ENCODE data around the gene RASA3.
A peak's percentile ranks its signal among the peaks of the same experiment; 100 is the strongest.

RASA3 gene

DNA sequence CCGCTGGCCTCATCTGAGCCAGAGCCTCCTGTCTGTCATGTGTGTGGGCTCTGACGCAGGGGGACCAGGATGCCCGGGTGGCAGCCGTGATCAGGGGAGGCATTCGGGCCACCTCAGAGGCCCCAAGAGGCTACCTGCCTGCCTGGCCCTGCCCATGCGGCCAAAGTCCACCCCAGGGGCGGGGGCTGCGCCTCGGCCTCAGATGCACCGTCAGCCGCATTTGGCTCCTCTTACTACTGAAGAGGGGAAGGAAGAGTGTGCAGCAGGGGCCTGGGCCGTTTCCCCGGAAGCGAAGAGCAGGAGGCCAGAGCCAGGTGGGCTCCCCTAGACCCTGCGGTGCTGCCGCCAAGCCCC lies 192.5 kb downstream of the RASA3 start:
- DNase-seq = no peak

DNA sequence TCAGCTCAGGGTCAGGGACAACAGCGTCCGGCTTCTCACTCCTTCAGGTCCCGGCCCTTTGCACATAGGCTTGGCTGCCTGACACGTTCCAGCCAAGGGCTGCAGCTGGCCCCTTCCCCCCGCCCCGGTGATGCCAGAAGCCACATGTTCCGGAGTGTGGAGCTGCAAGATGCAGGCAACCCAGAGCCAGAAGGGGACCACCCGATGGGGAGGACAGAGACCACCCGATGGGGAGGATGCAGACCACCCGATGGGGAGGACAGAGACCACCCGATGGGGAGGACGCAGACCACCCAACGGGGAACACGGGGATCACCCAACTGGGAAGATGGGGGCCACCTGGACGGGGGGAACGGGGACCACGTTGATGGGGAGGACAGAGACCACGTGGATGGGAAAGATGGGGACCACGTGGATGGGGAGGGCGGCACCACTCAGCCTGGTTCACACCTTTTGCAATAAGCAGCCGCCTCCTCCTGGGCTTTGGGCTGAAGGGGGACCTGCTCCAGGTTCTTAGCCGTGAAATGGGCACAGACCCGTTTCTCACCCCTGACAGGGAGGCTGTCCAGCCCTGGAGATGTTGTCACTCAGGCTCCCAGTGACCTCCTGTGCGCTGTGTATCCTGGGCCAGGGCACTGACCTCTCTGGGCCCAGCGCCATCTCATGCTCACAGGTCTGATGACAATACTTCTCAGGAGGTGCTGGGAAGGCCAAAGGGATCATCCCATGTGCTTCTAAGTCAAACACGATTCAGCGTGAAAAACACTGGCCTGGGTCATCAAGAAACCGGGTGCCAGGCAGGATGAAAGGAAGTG lies 193.1 kb downstream of the RASA3 start:
- no peak for DNase-seq

DNA sequence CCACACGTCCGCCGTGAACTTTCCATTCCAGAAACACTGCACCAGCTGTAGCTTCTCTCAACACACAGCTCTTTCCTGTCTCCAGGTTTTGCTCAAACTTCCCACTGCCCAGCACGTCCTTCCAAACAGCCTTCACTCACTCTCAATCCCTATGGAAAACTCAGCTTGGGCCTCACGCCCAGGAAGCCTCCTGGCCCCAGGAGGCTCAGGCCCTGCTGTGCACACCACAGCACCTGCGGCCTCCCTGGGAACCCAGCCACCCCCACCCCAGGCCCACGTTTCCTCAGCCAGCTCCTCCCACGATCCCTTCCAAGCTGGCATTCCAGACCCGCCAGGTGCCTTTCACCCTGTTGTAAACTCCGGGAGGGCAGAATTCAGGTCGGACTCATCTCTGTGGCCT lies 193.7 kb downstream of the RASA3 start:
- peak; percentile 89 for DNase-seq

DNA sequence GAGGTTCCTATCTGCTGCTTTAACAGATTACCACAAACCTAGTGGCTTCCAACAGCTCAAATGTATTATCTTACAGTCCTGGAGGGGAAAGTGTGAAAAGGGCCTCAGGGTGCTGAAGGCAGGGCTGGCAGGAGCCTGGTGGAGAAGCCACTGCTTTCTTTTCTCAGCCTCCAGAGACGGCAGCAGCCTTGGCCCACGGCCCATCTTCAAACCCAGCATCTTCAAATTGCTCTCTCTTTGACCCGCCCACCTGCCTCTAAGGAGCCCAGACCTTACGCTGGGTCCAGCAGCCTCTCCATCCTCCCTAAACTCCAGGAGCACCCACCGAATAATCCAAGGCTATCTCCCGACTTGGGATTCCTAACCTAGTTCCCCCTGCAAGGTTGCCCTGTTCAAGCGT lies 194.2 kb downstream of the RASA3 start:
- no peak for DNase-seq

DNA sequence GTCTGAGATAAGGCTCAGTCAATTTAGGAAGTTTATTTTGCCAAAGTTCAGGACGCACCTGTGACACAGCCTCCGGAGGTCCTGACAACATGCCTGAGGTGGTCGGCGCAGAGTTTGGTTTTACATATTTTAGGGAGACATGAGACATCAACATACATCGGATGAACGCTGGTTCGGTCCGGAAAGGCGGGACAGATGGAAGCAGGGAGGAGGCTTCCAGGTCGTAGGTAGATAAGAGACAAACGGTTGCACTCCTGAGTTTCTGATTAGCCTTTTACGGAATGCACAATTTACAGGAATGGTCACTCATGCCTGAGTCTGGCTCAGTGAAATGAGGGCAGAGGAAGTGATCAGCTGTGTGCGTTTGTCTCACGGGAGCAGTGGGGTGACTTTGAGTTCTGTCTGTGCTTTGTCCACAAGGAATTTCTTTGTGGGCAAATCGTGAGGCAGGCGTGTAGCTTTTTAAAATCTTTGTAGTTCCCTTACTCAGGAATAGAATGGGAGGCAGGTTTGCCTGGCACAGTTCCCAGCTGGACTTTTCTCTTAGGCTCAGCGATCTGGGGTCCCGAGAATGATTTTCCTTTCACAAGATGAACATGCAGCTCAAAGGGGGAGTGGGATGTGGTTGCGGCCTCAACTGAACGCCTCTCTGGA lies 194.8 kb downstream of the RASA3 start:
- DNase-seq = no peak

DNA sequence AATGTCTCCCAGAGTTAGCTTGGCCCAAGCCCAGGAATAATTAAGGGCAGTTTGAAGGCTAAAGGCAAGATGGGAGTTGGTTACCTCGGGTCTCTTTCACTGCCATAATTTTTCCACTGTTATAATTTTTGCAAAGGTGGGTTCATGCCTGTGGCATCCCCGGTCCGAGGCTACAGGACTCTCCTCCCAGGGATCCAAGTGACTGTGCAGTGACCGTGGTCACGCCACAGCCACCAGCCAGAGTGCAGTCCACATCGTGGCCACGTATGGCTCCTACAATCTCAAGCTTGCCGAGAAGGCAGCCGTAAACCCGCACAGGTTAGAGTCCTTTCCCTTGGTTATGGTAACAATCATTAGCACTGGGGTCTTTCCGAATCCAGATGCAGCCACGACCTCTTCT lies 195.3 kb downstream of the RASA3 start:
- DNase-seq = no peak

DNA sequence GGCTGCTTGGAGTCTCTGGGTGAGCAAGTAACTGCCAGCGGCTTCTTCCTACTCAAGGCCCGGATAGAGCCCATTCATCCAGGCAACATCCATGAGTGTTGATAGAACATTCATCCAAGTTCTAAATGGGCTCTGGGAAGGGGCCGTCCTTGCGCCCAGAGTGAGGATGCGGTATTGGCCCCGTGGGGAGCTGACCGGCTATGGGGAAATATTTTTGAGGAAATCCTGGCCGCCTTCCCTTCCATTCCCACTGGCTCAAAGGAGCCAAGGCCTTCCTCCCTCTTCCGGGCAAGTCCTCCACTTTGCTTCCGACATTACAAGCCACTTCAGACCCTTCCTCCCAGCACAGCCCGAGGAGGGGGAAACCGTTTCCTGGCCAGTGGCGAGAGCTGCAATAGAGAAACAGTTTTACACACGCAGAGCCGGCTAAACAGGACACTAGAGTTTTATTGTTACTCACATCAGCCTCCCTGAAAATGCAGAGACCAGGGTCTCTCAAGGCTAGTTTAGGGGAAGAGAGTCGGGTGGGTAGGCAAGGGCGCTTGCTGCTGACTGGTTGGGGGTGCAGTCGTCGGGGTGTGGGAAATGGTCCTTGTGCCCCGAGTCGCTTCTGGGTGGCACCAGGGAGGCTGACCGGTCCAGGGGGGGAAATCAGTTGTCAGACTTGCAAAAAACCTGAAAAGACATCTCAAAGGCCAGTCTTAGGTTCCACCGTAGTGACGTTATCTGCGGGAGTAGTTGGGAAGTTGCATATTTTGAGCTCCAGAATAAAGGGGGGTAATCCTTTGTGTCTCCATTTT lies 196.1 kb downstream of the RASA3 start:
- DNase-seq = no peak

DNA sequence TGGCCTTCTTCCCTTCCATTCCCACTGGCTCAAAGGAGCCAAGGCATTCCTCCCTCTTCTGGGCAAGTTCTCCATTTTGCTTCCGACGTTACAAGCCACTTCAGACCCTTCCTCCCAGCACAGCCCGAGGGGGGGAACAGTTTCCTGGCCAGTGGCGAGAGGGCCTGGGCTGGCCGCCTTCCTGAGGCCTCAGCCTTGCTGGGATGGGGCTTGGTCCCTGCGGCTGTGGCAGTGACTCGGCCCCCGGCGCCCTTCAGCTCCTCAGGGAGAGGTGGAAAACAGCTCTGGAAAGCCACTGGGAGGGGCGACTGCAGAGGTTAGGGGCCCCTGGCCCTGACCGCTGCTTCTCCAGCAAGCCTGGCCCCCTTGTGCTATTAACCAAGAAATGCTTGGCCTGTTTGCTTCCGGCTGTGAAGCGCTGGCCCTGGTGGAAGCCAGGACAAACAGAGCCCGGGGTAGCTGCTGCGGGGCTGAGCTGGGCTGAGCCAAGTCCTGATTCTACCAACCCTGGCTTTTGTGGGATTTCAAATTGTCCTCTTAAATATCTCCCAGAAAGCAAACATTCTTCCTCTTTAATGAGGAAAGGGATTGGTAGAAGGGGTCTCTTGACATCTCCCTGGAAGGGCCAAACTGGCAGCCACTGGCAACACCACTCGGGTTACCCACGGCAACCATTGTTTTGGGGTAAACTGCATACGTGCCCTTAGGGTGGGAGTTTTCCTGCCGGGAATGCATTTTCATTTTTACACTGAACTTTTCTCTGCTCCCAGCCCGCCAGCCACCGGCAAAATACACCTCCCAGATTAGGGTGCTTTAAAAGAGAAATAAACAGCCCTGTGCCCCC lies 197.2 kb downstream of the RASA3 start:
- DNase-seq = peak; percentile 60

DNA sequence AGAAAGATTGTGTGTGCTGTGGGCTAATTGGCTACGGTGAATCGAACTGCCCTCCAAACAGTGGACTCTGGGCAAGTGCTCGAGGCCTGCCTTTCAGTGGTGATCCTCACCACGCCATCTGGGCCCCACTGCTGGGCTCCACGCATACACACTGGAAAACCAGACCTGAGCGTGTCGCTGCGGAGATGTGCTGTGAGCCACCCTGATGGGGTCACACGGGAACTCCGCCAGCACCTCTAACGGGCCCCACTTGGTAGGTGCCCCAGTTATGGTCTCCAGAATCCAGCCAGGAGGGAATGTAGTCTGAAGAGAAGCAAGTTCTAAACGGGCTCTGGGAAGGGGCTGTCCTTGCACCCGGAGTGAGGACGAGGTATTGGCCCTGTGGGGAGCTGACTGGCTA lies 197.8 kb downstream of the RASA3 start:
- DNase-seq = no peak

DNA sequence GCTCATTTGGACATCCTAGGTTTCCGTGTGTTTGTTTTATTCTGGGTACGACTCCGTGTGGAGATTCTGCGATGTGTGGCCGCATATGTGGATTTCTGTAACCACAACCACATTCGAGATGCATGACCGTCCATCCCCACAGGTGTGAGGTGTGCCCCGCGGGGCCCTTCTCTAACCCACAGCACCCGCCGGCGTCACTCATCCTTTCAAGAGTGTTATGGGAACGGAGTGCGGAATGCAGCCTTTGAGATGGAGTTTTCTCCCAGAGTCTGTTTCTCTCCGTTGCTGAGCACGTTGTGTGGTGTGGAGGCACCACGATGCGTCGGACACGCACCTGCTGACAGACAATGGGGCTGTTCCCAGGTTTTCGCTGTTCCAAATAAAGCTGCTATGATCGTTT lies 198.5 kb downstream of the RASA3 start:
- no peak for DNase-seq

DNA sequence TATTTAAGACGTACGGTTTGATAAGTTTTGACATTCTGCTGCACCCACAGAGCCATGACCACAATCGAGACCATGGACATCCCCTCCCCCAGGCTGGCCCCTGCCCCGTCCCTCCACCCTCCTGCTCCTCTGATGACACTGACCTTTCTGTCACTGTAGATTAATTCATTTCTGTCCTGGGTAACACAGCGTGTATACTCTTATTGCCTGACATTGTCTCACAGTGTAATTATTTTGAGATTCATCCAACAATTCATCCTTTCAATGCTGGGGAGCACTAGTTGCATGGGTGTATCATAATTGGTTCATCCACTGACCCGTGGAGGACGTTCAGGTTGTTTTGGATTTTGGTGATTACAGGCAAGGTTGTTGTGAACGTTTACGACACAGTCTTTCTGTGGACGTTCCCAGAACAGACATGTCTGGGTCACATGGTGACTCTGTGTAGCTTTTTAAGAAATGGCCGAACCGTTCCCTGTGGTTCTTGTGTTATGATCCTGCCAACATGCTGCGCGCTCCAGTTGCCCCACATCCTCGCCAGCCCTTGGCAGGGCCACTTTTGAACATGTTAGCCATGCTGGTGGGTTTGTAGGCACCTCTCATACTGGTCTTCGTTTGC lies 200.5 kb downstream of the RASA3 start:
- DNase-seq = no peak

DNA sequence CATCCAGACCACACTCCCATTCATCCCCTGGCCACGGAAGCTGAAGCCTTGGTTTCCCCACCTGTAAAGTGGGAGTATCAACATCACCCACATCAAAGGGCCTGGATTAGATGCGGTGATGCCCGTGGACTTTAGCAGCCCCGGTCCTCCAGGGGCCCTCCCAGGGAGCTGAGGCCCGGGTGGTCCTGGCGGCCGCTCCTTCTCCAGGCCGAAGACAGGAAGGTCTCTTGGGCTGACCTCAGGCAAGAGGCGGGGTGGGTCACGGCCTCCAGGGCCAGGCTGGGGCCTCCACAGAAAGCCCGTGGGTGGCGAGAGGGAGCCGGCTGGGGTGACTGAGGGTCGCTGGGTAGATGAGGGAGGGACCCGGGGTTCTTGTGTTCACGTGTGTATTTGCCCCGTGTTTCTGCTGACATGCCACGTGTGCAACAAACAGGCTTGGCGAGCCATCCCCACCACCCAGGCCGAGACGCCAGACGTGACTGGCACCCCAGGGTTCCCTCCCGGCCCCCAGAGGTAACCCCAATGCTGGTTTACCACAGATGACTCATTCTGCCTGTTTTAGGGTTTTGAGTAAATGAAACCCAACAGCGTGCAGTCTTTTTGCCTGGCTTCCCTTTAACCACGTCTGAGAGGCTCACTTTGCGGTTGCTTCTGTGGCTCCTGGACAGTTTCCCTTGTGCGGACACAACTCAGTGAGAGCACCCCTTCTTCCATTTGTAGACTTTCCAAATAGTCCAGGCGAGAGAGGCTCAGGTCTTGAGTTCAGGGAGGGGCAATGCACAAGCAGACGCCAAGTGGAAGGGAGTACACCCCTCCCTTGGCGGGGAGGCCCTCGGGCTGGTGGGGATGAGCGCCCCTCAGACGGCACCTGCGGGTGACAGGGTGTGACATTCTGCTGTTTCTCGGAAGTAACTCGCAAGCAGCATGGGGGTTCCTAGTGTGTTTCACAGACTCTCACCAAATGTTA lies 201.5 kb downstream of the RASA3 start:
- DNase-seq = no peak

DNA sequence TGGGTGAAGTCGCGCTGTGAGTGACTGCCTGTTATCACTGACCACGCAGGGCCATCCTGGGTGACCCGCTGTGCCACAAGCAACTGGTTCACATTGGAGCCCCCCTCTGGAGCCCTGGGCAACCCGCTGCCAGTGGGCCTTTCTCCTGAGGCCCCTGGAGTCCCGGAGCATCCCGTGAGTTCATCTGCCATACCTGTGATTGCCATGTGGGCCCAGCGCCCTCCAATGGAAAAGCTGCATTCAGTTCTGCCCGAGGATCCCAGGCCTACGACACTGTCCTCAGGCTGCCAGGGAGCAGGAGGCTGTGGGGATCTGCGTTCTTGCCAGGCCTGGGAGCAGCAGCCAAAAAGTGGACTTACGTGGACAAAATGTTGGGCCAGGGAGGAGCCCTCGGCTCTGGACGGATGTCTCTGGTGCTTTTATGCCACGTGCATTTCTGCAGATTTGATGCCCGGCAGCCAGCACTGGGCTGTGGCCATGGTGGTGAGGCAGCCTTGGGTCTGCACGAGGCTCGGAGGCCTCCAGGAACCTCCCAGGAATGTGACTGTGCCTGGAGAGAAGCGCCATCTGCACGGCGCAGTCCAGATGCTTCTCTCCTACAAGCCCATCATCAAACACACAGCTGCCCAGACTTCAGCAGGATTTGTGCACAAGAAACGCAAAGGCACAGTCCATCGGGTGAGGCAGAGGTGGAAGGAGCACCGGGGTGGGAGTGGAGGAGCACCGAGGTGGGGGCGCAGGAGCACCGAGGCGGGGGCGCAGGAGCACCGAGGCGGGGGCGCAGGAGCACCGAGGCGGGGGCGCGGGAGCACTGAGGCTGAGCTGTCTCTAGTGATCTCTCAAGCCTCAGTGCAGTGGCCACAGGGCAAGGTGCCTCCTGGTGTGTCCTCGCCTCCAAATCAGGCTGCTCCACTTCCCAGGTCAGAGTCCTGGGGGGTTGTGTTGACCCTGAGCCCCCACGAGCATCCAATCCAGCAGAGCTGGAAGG lies 202.5 kb downstream of the RASA3 start:
- no peak for DNase-seq

DNA sequence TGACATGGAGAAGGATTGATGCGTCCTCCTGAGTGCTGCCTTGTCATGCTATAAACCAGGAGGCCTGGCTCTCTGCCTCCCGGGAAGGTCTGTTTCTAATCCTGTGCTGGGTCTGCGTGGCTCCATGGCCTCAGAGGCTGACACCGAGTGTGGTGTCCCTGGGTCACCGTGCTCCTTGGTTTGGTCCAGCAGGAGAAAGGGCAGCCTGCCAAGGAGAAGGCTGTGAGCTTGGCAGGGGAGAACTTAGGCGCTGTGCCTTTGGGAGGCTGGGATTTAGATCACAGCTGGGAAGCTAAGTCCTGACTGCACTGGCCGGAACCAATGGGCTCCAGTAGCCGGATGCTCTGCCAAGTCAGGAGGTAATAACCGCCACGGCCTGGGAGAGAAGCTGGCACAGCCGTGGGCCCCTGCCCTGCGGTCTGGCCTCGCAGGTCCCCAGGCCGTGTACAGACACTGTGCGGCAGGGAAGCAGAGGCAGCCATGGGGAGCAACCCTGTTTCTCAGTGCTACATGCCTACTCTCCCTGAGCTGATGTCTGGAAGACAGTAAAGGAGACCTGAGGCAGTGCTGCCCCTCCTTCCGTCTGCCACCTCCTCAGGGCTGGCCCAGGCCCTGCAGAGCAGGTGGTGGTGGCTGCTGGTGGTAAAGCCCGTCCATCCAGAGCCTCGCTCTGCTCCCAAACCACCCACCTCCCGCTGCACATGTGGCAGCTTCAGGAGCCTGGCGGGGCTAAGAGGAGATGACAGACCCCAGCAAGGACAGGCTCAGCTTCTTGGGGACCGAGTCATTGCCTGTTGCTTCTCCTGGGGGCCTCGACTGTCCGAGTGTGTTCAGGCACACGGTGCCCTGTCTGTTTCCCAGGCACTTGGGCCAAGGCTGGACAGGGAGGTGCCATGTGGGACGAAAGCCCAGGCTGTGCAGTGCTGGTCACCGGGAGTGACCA lies 203.5 kb downstream of the RASA3 start:
- no peak for DNase-seq
